HUES64 (cell line): ENCODE data around the gene IFNK.

ENCODE experiments used
- H3K27ac ChIP-seq: 2 replicates; pipeline ENCODE4 v1.7.0; 2013; ENCODE audit warnings: low read depth, low read length, inconsistent platforms
- H3K27me3 ChIP-seq: 2 replicates; pipeline ENCODE4 v1.6.1; 2013; ENCODE audit warnings: mild to moderate bottlenecking, low read length; ENCODE audit not compliant: insufficient read depth
- H3K36me3 ChIP-seq: 2 replicates; pipeline ENCODE4 v1.6.1; 2013; ENCODE audit warnings: mild to moderate bottlenecking, low read length; ENCODE audit not compliant: insufficient read depth
- H3K4me1 ChIP-seq: 2 replicates; pipeline ENCODE4 v1.6.1; 2013; ENCODE audit warnings: mild to moderate bottlenecking, low read length, moderate library complexity; ENCODE audit not compliant: insufficient read depth
- H3K4me3 ChIP-seq: 2 replicates; pipeline ENCODE4 v1.5.1; 2013; ENCODE audit warnings: mild to moderate bottlenecking, low read length, moderate library complexity
- H3K9ac ChIP-seq: 2 replicates; pipeline ENCODE4 v1.6.1; 2013; ENCODE audit warnings: mild to moderate bottlenecking, low read depth, low read length
- H3K9me3 ChIP-seq: 2 replicates; pipeline ENCODE4 v1.6.1; 2013; ENCODE audit warnings: low read depth, low read length; ENCODE audit not compliant: insufficient read depth
- WGBS: fragments of 150-250, 120-280 bp; methylation state at CpG from one replicate; pipeline ENCODE4 v1.1.7; 2013; ENCODE audit warnings: missing lambda C conversion rate; 5-methylcytosine and 5-hydroxymethylcytosine counted together

Gene IFNK

GRCh38 chr9:27560457-27560856 lies 36.4 kb downstream of the IFNK start:
- no peak overlapping the region for H3K4me3 ChIP-seq
- H3K4me1 ChIP-seq: no peaks in the 10 kb centered on the region
- no peaks in the 10 kb centered on the region for H3K27me3 ChIP-seq
- peaks cover 99% of the 10 kb centered on the region for H3K36me3 ChIP-seq
- no peak overlapping the region for H3K9ac ChIP-seq
- no peak overlapping the region for H3K27ac ChIP-seq
- no peaks in the 10 kb centered on the region for H3K9me3 ChIP-seq

GRCh38 chr9:27561685-27562084 lies 37.6 kb downstream of the IFNK start:
- H3K27me3 ChIP-seq: no peaks in the 10 kb centered on the region
- H3K4me1 ChIP-seq: no peaks in the 10 kb centered on the region
- no peak overlapping the region for H3K4me3 ChIP-seq
- no peak overlapping the region for H3K27ac ChIP-seq
- H3K36me3 ChIP-seq: peaks cover 99% of the 10 kb centered on the region
- H3K9me3 ChIP-seq: no peaks in the 10 kb centered on the region
- 94% methylated on average over 3 of the region's 3 CpGs for WGBS
- no peak overlapping the region for H3K9ac ChIP-seq

- H3K9ac ChIP-seq: no peak overlapping the region
- peaks cover 82% of the 10 kb centered on the region for H3K36me3 ChIP-seq
- 99% methylated on average over 3 of the region's 4 CpGs for WGBS
- no peak overlapping the region for H3K4me3 ChIP-seq
- no peaks in the 10 kb centered on the region for H3K9me3 ChIP-seq
- H3K27me3 ChIP-seq: no peaks in the 10 kb centered on the region
- no peak overlapping the region for H3K27ac ChIP-seq
- H3K4me1 ChIP-seq: no peaks in the 10 kb centered on the region
These were observed 39.8 kb downstream of the IFNK start for GRCh38 chr9:27563738-27564430.

GRCh38 chr9:27564670-27565069 lies 40.6 kb downstream of the IFNK start:
- H3K9me3 ChIP-seq: no peaks in the 10 kb centered on the region
- no peak overlapping the region for H3K27ac ChIP-seq
- H3K36me3 ChIP-seq: peaks cover 75% of the 10 kb centered on the region
- WGBS: 94% methylated on average over 1 of the region's 1 CpG
- H3K27me3 ChIP-seq: no peaks in the 10 kb centered on the region
- H3K9ac ChIP-seq: no peak overlapping the region
- H3K4me3 ChIP-seq: no peak overlapping the region
- no peaks in the 10 kb centered on the region for H3K4me1 ChIP-seq

GRCh38 chr9:27565696-27566095 lies 41.6 kb downstream of the IFNK start:
- no peak overlapping the region for H3K9ac ChIP-seq
- no peaks in the 10 kb centered on the region for H3K9me3 ChIP-seq
- no peaks in the 10 kb centered on the region for H3K27me3 ChIP-seq
- H3K4me3 ChIP-seq: no peak overlapping the region
- H3K36me3 ChIP-seq: peaks cover 65% of the 10 kb centered on the region
- no peaks in the 10 kb centered on the region for H3K4me1 ChIP-seq
- H3K27ac ChIP-seq: no peak overlapping the region

GRCh38 chr9:27566118-27566517 lies 42.0 kb downstream of the IFNK start:
- no peak overlapping the region for H3K4me3 ChIP-seq
- no CpG with 5 or more reads among the region's 1 CpG for WGBS
- no peaks in the 10 kb centered on the region for H3K9me3 ChIP-seq
- H3K9ac ChIP-seq: no peak overlapping the region
- H3K27me3 ChIP-seq: no peaks in the 10 kb centered on the region
- 0 out of 2 replicates have a peak, but pooled peaks cover 1% of the 10 kb centered on the region for H3K4me1 ChIP-seq
- peaks cover 60% of the 10 kb centered on the region for H3K36me3 ChIP-seq
- H3K27ac ChIP-seq: no peak overlapping the region

- 90% methylated on average over 2 of the region's 2 CpGs for WGBS
- Histone ChIP-seq H3K27ac (no peak overlapping the region), H3K36me3 (peaks cover 28% of the 10 kb centered on the region), H3K4me1 (peaks cover 14% of the 10 kb centered on the region), H3K27me3 (no peaks in the 10 kb centered on the region), H3K9me3 (no peaks in the 10 kb centered on the region), H3K9ac (no peak overlapping the region), H3K4me3 (no peak overlapping the region)
These were observed 45.3 kb downstream of the IFNK start for GRCh38 chr9:27569406-27569805.

- Histone ChIP-seq H3K27me3 (peaks cover 4% of the 10 kb centered on the region; the same call in 1 of the 2 replicates), H3K36me3 (peaks cover 12% of the 10 kb centered on the region), H3K9ac (no peak overlapping the region), H3K4me1 (peaks cover 14% of the 10 kb centered on the region), H3K9me3 (no peaks in the 10 kb centered on the region), H3K4me3 (no peak overlapping the region), H3K27ac (no peak overlapping the region)
- WGBS: 98% methylated on average over 3 of the region's 4 CpGs
These were observed 46.9 kb downstream of the IFNK start for GRCh38 chr9:27571011-27571410.

GRCh38 chr9:27572061-27572460 lies 48.0 kb downstream of the IFNK start:
- H3K36me3 ChIP-seq: peaks cover 1% of the 10 kb centered on the region; the same call in 1 of the 2 replicates
- H3K9ac ChIP-seq: no peak overlapping the region
- WGBS: 54% methylated on average over 3 of the region's 3 CpGs
- H3K4me1 ChIP-seq: peaks cover 14% of the 10 kb centered on the region
- H3K27me3 ChIP-seq: peaks cover 4% of the 10 kb centered on the region; the same call in 1 of the 2 replicates
- H3K4me3 ChIP-seq: peak overlapping the region; percentile 66
- H3K27ac ChIP-seq: no peak overlapping the region
- H3K9me3 ChIP-seq: no peaks in the 10 kb centered on the region

GRCh38 chr9:27572566-27572917 lies 48.5 kb downstream of the IFNK start:
- H3K9me3 ChIP-seq: no peaks in the 10 kb centered on the region
- 2% methylated on average over 6 of the region's 6 CpGs for WGBS
- H3K27ac ChIP-seq: peak overlapping the region; percentile 88
- H3K9ac ChIP-seq: peak overlapping the region; percentile 74
- H3K36me3 ChIP-seq: no peaks in the 10 kb centered on the region
- H3K4me1 ChIP-seq: peaks cover 14% of the 10 kb centered on the region
- peak overlapping the region; percentile 66 for H3K4me3 ChIP-seq
- H3K27me3 ChIP-seq: peaks cover 4% of the 10 kb centered on the region; the same call in 1 of the 2 replicates

- H3K36me3 ChIP-seq: no peaks in the 10 kb centered on the region
- under 1% methylated on average over 72 of the region's 72 CpGs for WGBS
- peak within 1 kb of the TSS; percentile 66 for H3K4me3 ChIP-seq
- H3K4me1 ChIP-seq: peaks cover 14% of the 10 kb centered on the region
- peaks cover 2% of the 10 kb centered on the region; the same call in 1 of the 2 replicates for H3K9me3 ChIP-seq
- peak within 1 kb of the TSS; percentile 74 for H3K9ac ChIP-seq
- H3K27ac ChIP-seq: peak within 1 kb of the TSS; percentile 88
- H3K27me3 ChIP-seq: peaks cover 4% of the 10 kb centered on the region; the same call in 1 of the 2 replicates
These were observed 49.0 kb downstream of the IFNK start, which contains the start of gene C9orf72 for GRCh38 chr9:27572918-27573633. TSS of gene C9orf72 (minus strand) at chr9:27573481. CDS start at chr9:27567120, 6,361 bp downstream.
